PFSK-1 (cell line): Measurements from ENCODE around the gene SEMA3A.

Experiments used
- FOXP2 ChIP-seq: optimal IDR thresholded peaks from 2 replicates; pipeline ENCODE3; 2011; ENCODE audit warnings: borderline replicate concordance, control low read depth, inconsistent platforms; ENCODE audit not compliant: insufficient read depth; ENCODE audit errors: extremely low read length, extremely low read depth
- POLR2AphosphoS5 ChIP-seq: IDR thresholded peaks from 2 replicates; pipeline ENCODE4 v1.6.1; 2012; ENCODE audit warnings: low read depth, mild to moderate bottlenecking, control low read depth, low read length, moderate library complexity
- REST ChIP-seq, 2 experiments: IDR thresholded peaks; 2 replicates each; pipeline versions ENCODE4 v1.6.1 to v1.8.0; 2011 to 2012; ENCODE audit warnings: low read depth in 2 of 2, low read length in 2 of 2, control low read depth in 1 of 2, inconsistent platforms in 1 of 2, mild to moderate bottlenecking in 1 of 2, moderate library complexity in 1 of 2; ENCODE audit not compliant: insufficient read depth in 1 of 2
- SIN3A ChIP-seq: IDR thresholded peaks from 2 replicates; pipeline ENCODE4 v1.6.1; 2012; ENCODE audit warnings: mild to moderate bottlenecking, low read length, moderate library complexity, borderline replicate concordance; ENCODE audit not compliant: insufficient read depth
- TAF1 ChIP-seq: IDR thresholded peaks from 2 replicates; pipeline ENCODE4 v1.6.1; 2012; ENCODE audit warnings: low read length, control low read depth, borderline replicate concordance; ENCODE audit not compliant: insufficient read depth

- TF ChIP-seq POLR2AphosphoS5 (no peak), REST (IDR thresholded peaks at IDR 0.05; ENCODE audit: insufficient read depth in 1 of 2, low read depth in 2 of 2, low read length in 2 of 2) (no peak), TAF1 (no peak), SIN3A (no peak), FOXP2 (no peak)
Observed at GRCh38 chr7:83921271-83921940, 273.2 kb downstream of the SEMA3A start.
